Mesothelial cell of epicardium (in vitro differentiated cells): Measurements from ENCODE around the gene SLC38A10. TPM values are rescaled to one million over a fixed set of nuclear protein-coding genes. Genes with fewer than 3 reads are reported as not detected.

Experiments used
- DNase-seq, 2 experiments: peaks; one replicate each; pipeline ENCODE4 v3.0.0; 2021; ENCODE audit warnings: low spot score in 2 of 2; ENCODE audit not compliant: unreplicated experiment in 2 of 2
- H3K27ac Mint-ChIP-seq: 2 replicates; pipeline ENCODE4 v1.8.0; 2021; ENCODE audit warnings: mixed read lengths
- H3K27me3 Mint-ChIP-seq: 2 replicates; pipeline ENCODE4 v1.8.0; 2021; ENCODE audit warnings: low read depth, mixed read lengths
- H3K36me3 Mint-ChIP-seq: 2 replicates; pipeline ENCODE4 v1.8.0; 2021; ENCODE audit warnings: mixed read lengths
- H3K4me1 Mint-ChIP-seq: 2 replicates; pipeline ENCODE4 v1.8.0; 2021; ENCODE audit warnings: mixed read lengths
- H3K4me3 Mint-ChIP-seq: 2 replicates; pipeline ENCODE4 v1.8.0; 2021; ENCODE audit warnings: mild to moderate bottlenecking, moderate library complexity, mixed read lengths
- H3K9me3 Mint-ChIP-seq: 2 replicates; pipeline ENCODE4 v1.8.0; 2021; ENCODE audit warnings: mixed read lengths
- total RNA-seq: library from RNA; stranded (reverse); gene quantifications from 3 replicates; pipeline ENCODE4 v1.2.1, GENCODE V29; 2021
- TF ChIP-seq, protein P1 (sequence below): fragments of 200-600 bp; sonication (generic); IDR thresholded peaks from one replicate; pipeline ENCODE4 v1.5.0; 2021; ENCODE audit warnings: antibody characterized with exemption; ENCODE audit not compliant: unreplicated experiment

The SLC38A10 gene
- total RNA-seq, 1 donor from 2014 or later: 103 TPM

DNA sequence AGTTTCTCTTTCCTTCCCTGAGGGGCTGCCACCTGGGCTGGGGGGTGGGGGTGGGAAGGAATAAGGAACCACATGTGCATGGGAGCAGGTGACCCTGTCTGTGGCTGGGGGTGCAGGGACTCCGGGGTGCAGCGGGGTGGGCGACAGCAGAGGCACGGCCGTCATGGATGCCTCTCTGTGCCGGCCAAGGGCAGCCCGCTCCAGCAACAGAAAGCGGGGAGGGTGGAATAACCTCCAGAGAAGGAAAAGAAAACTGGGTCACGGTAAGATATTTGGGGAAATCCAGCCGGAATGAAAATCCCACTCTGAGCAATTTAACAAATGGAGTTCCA is 51.8 kb downstream of the SLC38A10 start:
- DNase-seq: no peak
- Mint-ChIP-seq H3K36me3 (peaks cover 3% of the 10 kb centered on the region), H3K27ac (no peak overlapping the region), H3K4me3 (no peak overlapping the region), H3K9me3 (no peaks in the 10 kb centered on the region), H3K27me3 (no peaks in the 10 kb centered on the region), H3K4me1 (peaks cover 10% of the 10 kb centered on the region)
- TF ChIP-seq, protein P1, sequence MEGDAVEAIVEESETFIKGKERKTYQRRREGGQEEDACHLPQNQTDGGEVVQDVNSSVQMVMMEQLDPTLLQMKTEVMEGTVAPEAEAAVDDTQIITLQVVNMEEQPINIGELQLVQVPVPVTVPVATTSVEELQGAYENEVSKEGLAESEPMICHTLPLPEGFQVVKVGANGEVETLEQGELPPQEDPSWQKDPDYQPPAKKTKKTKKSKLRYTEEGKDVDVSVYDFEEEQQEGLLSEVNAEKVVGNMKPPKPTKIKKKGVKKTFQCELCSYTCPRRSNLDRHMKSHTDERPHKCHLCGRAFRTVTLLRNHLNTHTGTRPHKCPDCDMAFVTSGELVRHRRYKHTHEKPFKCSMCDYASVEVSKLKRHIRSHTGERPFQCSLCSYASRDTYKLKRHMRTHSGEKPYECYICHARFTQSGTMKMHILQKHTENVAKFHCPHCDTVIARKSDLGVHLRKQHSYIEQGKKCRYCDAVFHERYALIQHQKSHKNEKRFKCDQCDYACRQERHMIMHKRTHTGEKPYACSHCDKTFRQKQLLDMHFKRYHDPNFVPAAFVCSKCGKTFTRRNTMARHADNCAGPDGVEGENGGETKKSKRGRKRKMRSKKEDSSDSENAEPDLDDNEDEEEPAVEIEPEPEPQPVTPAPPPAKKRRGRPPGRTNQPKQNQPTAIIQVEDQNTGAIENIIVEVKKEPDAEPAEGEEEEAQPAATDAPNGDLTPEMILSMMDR: no peak

DNA sequence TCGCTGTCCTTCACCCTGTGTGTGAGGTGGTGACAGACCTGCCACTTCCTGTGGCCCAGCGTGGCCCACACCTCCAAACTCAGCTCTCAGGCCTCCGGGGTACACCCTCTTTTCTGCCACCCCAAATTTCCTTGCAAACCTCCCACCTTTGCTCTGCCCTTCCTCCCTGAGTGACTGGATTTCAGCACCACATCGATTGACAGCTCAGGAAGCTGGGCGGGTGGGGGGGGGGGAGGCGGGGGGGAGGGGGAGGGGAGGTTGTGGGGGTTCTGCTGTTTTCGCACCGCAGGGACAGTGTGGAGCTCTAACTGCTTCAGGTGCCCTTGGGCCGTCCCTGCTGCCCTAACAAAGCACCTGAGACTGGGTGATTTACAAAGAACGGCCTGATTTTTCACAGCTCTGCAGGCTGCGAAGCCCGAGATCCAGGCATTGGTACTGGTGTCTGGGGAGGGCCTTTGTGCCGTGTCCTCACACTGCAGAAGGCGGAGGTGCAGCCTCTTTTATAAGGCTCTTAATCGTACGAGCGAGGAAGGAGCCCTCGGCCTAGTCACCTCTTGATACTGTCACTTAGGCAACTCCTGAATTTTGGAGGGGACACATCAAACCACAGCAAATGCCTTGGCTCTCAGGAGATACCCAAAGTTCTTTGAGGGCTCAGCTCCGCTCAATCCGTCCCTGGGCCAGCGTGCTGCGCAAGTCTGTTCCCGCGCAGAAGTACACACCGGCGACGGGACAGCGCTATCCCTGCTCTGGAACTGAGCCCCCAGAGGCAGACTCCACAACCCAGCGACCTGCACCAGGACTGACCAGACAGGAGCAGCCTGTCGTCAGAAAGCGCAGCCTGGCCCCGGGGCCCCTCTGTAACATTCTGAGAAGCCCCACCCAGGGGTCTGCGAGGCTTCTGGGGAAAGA is 52.4 kb downstream of the SLC38A10 start:
- Mint-ChIP-seq H3K4me3 (peak overlapping the region; percentile 36), H3K4me1 (peaks cover 14% of the 10 kb centered on the region), H3K27me3 (no peaks in the 10 kb centered on the region), H3K9me3 (no peaks in the 10 kb centered on the region), H3K36me3 (peaks cover 3% of the 10 kb centered on the region), H3K27ac (no peak overlapping the region)
- TF ChIP-seq, protein P1: no peak
- no peak for DNase-seq

DNA sequence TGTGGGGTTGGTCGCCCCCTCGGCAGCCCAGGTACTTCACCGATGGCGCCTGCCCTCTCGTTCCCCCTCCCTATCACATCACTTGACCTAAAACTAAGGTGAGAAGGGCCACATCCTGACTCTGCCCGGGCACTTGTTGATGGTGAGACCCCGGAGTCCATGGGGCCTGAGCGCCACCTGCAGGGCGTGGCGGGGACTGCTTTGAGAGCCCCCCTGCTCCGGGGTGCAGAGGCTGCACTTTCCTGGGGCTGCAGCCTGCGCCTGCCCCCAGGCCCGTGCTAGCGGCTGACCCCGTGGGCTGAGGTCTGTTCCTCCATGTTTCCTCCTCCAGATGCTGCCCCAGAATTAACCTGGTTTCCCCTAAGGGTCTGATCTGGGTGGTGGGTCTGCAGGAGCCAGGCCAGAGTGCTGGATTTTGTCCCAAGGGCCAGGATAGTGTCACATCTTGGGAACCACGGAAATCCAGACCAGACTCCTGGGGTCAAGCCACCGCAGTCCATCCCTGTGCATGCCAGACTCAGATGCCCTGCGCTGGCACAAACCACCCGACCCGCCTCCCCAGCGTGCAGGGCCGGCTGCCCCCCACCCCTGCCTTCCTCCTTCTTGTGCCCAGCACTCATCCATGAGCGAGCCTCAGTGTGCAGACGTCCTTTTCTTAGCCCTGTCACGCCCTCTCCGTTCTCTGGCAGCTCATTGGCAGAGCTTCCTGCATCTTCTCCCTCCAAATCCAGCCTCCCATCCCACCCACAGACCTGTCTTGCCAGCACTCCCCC is 53.3 kb downstream of the SLC38A10 start:
- H3K27ac Mint-ChIP-seq: peak overlapping the region; percentile 12
- no peaks in the 10 kb centered on the region for H3K9me3 Mint-ChIP-seq
- TF ChIP-seq, protein P1: peak; percentile 68
- peak in 1 of 2 experiments; percentile 74 for DNase-seq
- H3K27me3 Mint-ChIP-seq: no peaks in the 10 kb centered on the region
- H3K36me3 Mint-ChIP-seq: peaks cover 3% of the 10 kb centered on the region
- peak overlapping the region; percentile 91 for H3K4me3 Mint-ChIP-seq
- peaks cover 15% of the 10 kb centered on the region for H3K4me1 Mint-ChIP-seq

DNA sequence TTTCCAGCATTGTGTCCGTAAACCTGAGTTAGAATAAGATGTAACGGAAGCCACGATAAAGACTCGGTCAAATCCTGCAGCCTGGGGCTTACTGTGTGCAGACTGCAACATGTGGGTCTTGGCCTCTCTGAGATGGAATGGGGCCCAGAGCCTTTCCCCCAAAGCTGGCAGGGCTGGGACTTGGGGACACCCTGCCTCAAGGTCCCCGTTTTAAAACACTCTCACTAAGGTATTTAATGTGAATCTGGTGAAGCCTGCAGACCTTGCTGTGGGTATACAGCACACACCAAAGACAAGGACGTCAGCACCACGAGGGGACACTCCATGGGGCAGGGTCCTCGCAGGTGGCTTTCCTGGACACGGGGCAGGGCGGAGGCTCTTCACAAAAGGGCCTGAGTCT is 53.9 kb downstream of the SLC38A10 start:
- H3K4me3 Mint-ChIP-seq: peak overlapping the region; percentile 91
- DNase-seq: no peak
- H3K4me1 Mint-ChIP-seq: peaks cover 15% of the 10 kb centered on the region
- H3K9me3 Mint-ChIP-seq: no peaks in the 10 kb centered on the region
- H3K36me3 Mint-ChIP-seq: peaks cover 3% of the 10 kb centered on the region
- H3K27me3 Mint-ChIP-seq: no peaks in the 10 kb centered on the region
- H3K27ac Mint-ChIP-seq: no peak overlapping the region
- TF ChIP-seq, protein P1: no peak

DNA sequence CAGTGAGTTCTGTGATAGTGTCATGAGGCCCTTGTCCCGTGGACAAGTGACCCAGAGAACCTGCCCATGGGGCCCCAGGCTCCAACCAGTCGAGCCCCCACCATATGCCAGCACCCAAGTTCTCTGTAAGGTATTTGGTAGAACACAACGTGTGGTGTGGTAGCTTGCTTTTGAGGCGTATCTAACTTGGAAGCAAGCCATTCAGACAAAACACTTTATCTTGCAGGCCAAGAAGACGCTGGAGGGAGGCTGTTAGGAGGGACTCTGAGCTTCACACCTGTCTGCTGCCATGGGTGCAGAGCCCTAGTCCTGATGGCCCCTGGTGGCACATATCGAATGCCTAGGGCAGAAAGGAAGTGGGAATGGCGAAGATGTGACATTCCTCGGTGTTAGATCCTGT is 54.3 kb downstream of the SLC38A10 start:
- Mint-ChIP-seq H3K27me3 (no peaks in the 10 kb centered on the region), H3K4me3 (peak overlapping the region; percentile 91), H3K27ac (peak overlapping the region; percentile 2), H3K9me3 (no peaks in the 10 kb centered on the region), H3K36me3 (peaks cover 3% of the 10 kb centered on the region), H3K4me1 (peaks cover 15% of the 10 kb centered on the region)
- TF ChIP-seq, protein P1: no peak
- no peak for DNase-seq
